NOMO-1 (cell line): Measurements from ENCODE around the gene FBXW11.

Experiments used
- DNase-seq, 2 experiments: peaks; one replicate each; lab custom pipeline; 2025; ENCODE audit not compliant: unreplicated experiment in 2 of 2; lab: John Stamatoyannopoulos, UW

The FBXW11 gene

GRCh38 chr5:172006321-172007174, at the start of gene FBXW11:
TSS of gene FBXW11 (minus strand) at chr5:172006638. CDS start at chr5:172006502, 136 bp downstream.
- DNase-seq, result peak; percentile 94

GRCh38 chr5:172055996-172056395, 49.6 kb upstream of the FBXW11 start:
- no peak for DNase-seq

GRCh38 chr5:172055421-172055820, 49.0 kb upstream of the FBXW11 start:
- no peak for DNase-seq

- DNase-seq, result no peak
Observed at GRCh38 chr5:172054611-172055153, 48.2 kb upstream of the FBXW11 start.

- no peak for DNase-seq
Observed at GRCh38 chr5:172052450-172053236, 46.2 kb upstream of the FBXW11 start.

GRCh38 chr5:172051643-172052339, 45.4 kb upstream of the FBXW11 start:
- DNase-seq, result no peak

- no peak for DNase-seq
Observed at GRCh38 chr5:172050080-172050479, 43.6 kb upstream of the FBXW11 start.

GRCh38 chr5:172049226-172049796, 42.9 kb upstream of the FBXW11 start:
- DNase-seq, result no peak

- no peak for DNase-seq
Observed at GRCh38 chr5:172048539-172049101, 42.2 kb upstream of the FBXW11 start.

- no peak for DNase-seq
Observed at GRCh38 chr5:172048170-172048422, 41.7 kb upstream of the FBXW11 start.

GRCh38 chr5:172046593-172046992, 40.2 kb upstream of the FBXW11 start:
- no peak for DNase-seq

- DNase-seq, result no peak
Observed at GRCh38 chr5:172045315-172045632, 38.8 kb upstream of the FBXW11 start.

GRCh38 chr5:172044631-172045314, 38.3 kb upstream of the FBXW11 start:
- DNase-seq, result no peak

- no peak for DNase-seq
Observed at GRCh38 chr5:172043865-172044264, 37.4 kb upstream of the FBXW11 start.

GRCh38 chr5:172042183-172042582, 35.7 kb upstream of the FBXW11 start:
- DNase-seq, result no peak

- no peak for DNase-seq
Observed at GRCh38 chr5:172038167-172038566, 31.7 kb upstream of the FBXW11 start.

GRCh38 chr5:172035049-172035448, 28.6 kb upstream of the FBXW11 start:
- peak; percentile 51 to 54 for DNase-seq

GRCh38 chr5:172031894-172032461, 25.5 kb upstream of the FBXW11 start:
- DNase-seq, result no peak

- no peak for DNase-seq
Observed at GRCh38 chr5:172029876-172030275, 23.4 kb upstream of the FBXW11 start.

GRCh38 chr5:172028167-172028566, 21.7 kb upstream of the FBXW11 start:
- DNase-seq, result no peak
